ENCODE data around the gene STX17.

GRCh38 chr9:100019541-100019940, 113.1 kb downstream of the STX17 start:
- TF ChIP-seq ZNF766 (CRISPR knock-in tag; IDR thresholded peaks at IDR 0.05; ENCODE audit: borderline replicate concordance) (no peak), PAX8 (CRISPR knock-in tag; IDR thresholded peaks at IDR 0.05; ENCODE audit: borderline replicate concordance) (no peak), TFAP4 (IDR thresholded peaks at IDR 0.05; ENCODE audit: borderline replicate concordance, low read depth) (no peak), CHD2 (IDR thresholded peaks at IDR 0.05; ENCODE audit: low read depth, low read length) (no peak)
- TF ChIP-seq, protein P1, sequence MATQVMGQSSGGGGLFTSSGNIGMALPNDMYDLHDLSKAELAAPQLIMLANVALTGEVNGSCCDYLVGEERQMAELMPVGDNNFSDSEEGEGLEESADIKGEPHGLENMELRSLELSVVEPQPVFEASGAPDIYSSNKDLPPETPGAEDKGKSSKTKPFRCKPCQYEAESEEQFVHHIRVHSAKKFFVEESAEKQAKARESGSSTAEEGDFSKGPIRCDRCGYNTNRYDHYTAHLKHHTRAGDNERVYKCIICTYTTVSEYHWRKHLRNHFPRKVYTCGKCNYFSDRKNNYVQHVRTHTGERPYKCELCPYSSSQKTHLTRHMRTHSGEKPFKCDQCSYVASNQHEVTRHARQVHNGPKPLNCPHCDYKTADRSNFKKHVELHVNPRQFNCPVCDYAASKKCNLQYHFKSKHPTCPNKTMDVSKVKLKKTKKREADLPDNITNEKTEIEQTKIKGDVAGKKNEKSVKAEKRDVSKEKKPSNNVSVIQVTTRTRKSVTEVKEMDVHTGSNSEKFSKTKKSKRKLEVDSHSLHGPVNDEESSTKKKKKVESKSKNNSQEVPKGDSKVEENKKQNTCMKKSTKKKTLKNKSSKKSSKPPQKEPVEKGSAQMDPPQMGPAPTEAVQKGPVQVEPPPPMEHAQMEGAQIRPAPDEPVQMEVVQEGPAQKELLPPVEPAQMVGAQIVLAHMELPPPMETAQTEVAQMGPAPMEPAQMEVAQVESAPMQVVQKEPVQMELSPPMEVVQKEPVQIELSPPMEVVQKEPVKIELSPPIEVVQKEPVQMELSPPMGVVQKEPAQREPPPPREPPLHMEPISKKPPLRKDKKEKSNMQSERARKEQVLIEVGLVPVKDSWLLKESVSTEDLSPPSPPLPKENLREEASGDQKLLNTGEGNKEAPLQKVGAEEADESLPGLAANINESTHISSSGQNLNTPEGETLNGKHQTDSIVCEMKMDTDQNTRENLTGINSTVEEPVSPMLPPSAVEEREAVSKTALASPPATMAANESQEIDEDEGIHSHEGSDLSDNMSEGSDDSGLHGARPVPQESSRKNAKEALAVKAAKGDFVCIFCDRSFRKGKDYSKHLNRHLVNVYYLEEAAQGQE (IDR thresholded peaks at IDR 0.05; ENCODE audit: borderline replicate concordance in 1 of 2, low read depth in 1 of 2, low read length in 2 of 2), result no peak
- TF ChIP-seq, protein P2, sequence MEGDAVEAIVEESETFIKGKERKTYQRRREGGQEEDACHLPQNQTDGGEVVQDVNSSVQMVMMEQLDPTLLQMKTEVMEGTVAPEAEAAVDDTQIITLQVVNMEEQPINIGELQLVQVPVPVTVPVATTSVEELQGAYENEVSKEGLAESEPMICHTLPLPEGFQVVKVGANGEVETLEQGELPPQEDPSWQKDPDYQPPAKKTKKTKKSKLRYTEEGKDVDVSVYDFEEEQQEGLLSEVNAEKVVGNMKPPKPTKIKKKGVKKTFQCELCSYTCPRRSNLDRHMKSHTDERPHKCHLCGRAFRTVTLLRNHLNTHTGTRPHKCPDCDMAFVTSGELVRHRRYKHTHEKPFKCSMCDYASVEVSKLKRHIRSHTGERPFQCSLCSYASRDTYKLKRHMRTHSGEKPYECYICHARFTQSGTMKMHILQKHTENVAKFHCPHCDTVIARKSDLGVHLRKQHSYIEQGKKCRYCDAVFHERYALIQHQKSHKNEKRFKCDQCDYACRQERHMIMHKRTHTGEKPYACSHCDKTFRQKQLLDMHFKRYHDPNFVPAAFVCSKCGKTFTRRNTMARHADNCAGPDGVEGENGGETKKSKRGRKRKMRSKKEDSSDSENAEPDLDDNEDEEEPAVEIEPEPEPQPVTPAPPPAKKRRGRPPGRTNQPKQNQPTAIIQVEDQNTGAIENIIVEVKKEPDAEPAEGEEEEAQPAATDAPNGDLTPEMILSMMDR (CRISPR knock-in tag; IDR thresholded peaks at IDR 0.05), result no peak

All from HepG2 (cell line).